Mesenchymal stem cell (in vitro differentiated cells and primary cell): ENCODE measurements around the gene RUNX2.

Experiments
- DNase-seq: peaks from one replicate; pipeline ENCODE4 v3.0.0-alpha.2; 2013
- H2AFZ ChIP-seq: one replicate; pipeline ENCODE4 v1.6.1; 2013; ENCODE audit warnings: low read depth, mild to moderate bottlenecking, control low read depth, inconsistent platforms, low read length, moderate library complexity
- H2AK5ac ChIP-seq: 2 replicates; pipeline ENCODE4 v1.6.1; 2013; ENCODE audit warnings: low read length, moderate library complexity, mild to moderate bottlenecking, inconsistent platforms; ENCODE audit not compliant: severe bottlenecking
- H2BK120ac ChIP-seq: one replicate; pipeline ENCODE4 v1.6.1; 2013; ENCODE audit warnings: low read depth, mild to moderate bottlenecking, inconsistent platforms, low read length, moderate library complexity
- H2BK12ac ChIP-seq, 2 experiments: one replicate each; pipeline ENCODE4 v1.6.1; 2013; ENCODE audit warnings: inconsistent platforms in 2 of 2, low read length in 2 of 2, mild to moderate bottlenecking in 2 of 2, moderate library complexity in 2 of 2, control low read depth in 1 of 2
- H2BK15ac ChIP-seq: one replicate; pipeline ENCODE4 v1.6.1; 2013; ENCODE audit warnings: mild to moderate bottlenecking, low read depth, inconsistent platforms; ENCODE audit not compliant: poor library complexity, severe bottlenecking
- H2BK5ac ChIP-seq: 2 replicates; pipeline ENCODE4 v1.6.1; 2013; ENCODE audit warnings: low read depth, mild to moderate bottlenecking, low read length, control low read depth, inconsistent platforms; ENCODE audit not compliant: poor library complexity, severe bottlenecking
- H3K14ac ChIP-seq, 2 experiments: one replicate each; pipeline ENCODE4 v1.6.1; 2013; ENCODE audit warnings: inconsistent platforms in 2 of 2, low read length in 2 of 2, control low read depth in 1 of 2, mild to moderate bottlenecking in 1 of 2, moderate library complexity in 1 of 2
- H3K18ac ChIP-seq, 2 experiments: one replicate each; pipeline ENCODE4 v1.6.1; 2013; ENCODE audit warnings: inconsistent platforms in 2 of 2, low read length in 2 of 2, control low read depth in 1 of 2, low read depth in 1 of 2, mild to moderate bottlenecking in 1 of 2
- H3K23ac ChIP-seq, 2 experiments: one replicate each; pipeline ENCODE4 v1.6.1; 2013; ENCODE audit warnings: inconsistent platforms in 2 of 2, low read length in 2 of 2, mild to moderate bottlenecking in 2 of 2, moderate library complexity in 2 of 2, control low read depth in 1 of 2
- H3K27ac ChIP-seq: 2 replicates; pipeline ENCODE4 v1.5.1; 2013; ENCODE audit warnings: mild to moderate bottlenecking, moderate library complexity, low read length, control low read depth, inconsistent platforms; ENCODE audit not compliant: poor library complexity, severe bottlenecking
- H3K27me3 ChIP-seq, 2 experiments: 2 replicates each; pipeline versions ENCODE4 v1.6.1 to v1.7.0; 2013; ENCODE audit warnings: low read length in 2 of 2, mild to moderate bottlenecking in 2 of 2, moderate library complexity in 2 of 2, control low read depth in 1 of 2, inconsistent platforms in 1 of 2; ENCODE audit not compliant: control insufficient read depth in 1 of 2, insufficient read depth in 1 of 2
- H3K36me3 ChIP-seq, 2 experiments: 2 replicates each; pipeline versions ENCODE4 v1.6.1 to v1.7.0; 2013; ENCODE audit warnings: low read length in 2 of 2, control low read depth in 1 of 2, inconsistent platforms in 1 of 2, low read depth in 1 of 2, mild to moderate bottlenecking in 1 of 2; ENCODE audit not compliant: insufficient read depth in 2 of 2, control insufficient read depth in 1 of 2
- H3K4ac ChIP-seq, 2 experiments: one replicate each; pipeline ENCODE4 v1.6.1; 2013; ENCODE audit warnings: inconsistent platforms in 2 of 2, low read length in 2 of 2, mild to moderate bottlenecking in 2 of 2, moderate library complexity in 2 of 2, control low read depth in 1 of 2, low read depth in 1 of 2
- H3K4me1 ChIP-seq: 2 replicates; pipeline ENCODE4 v1.6.1; 2013; ENCODE audit warnings: low read depth, low read length, control low read depth; ENCODE audit not compliant: control insufficient read depth, insufficient read depth
- H3K4me2 ChIP-seq: 2 replicates; pipeline ENCODE4 v1.6.1; 2013; ENCODE audit warnings: low read length, mild to moderate bottlenecking, inconsistent platforms; ENCODE audit not compliant: poor library complexity, severe bottlenecking
- H3K4me3 ChIP-seq, 2 experiments: 2 replicates each; pipeline versions ENCODE4 v1.5.1 to v1.7.0; 2013; ENCODE audit warnings: low read length in 2 of 2, mild to moderate bottlenecking in 2 of 2, control low read depth in 1 of 2, low read depth in 1 of 2; ENCODE audit not compliant: insufficient read depth in 1 of 2
- H3K79me1 ChIP-seq: replicated peaks from 2 replicates; pipeline ENCODE4 v1.6.1; 2013; ENCODE audit warnings: mild to moderate bottlenecking, control low read depth, low read length, inconsistent platforms; ENCODE audit not compliant: poor library complexity, severe bottlenecking
- H3K9ac ChIP-seq: 2 replicates; pipeline ENCODE4 v1.7.0; 2013; ENCODE audit warnings: mild to moderate bottlenecking, low read length, moderate library complexity
- H3K9me3 ChIP-seq: 2 replicates; pipeline ENCODE4 v1.7.0; 2013; ENCODE audit warnings: mild to moderate bottlenecking, low read length; ENCODE audit not compliant: control insufficient read depth
- H4K8ac ChIP-seq: one replicate; pipeline ENCODE4 v1.6.1; 2013; ENCODE audit warnings: inconsistent platforms, mild to moderate bottlenecking, low read length, moderate library complexity
- H4K91ac ChIP-seq: one replicate; pipeline ENCODE4 v1.6.1; 2013; ENCODE audit warnings: mild to moderate bottlenecking, low read length, inconsistent platforms
- whole genome bisulfite sequencing: methylation state at CpG from one replicate; pipeline ENCODE4 v1.1.7; 2013; ENCODE audit warnings: mixed read lengths; 5-methylcytosine and 5-hydroxymethylcytosine counted together

RUNX2 gene

GRCh38 chr6:45597424-45597823 lies 269.3 kb downstream of the RUNX2 start:
- Histone ChIP-seq H3K9ac (no peak overlapping the region), H3K4ac (no peak overlapping the region), H3K9me3 (no peaks in the 10 kb centered on the region), H3K36me3 (no peaks in the 10 kb centered on the region), H3K79me1 (no peaks in the 10 kb centered on the region), H4K91ac (no peak overlapping the region), H2BK5ac (no peak overlapping the region), H4K8ac (no peak overlapping the region), H2AK5ac (no peak overlapping the region), H2BK15ac (no peak overlapping the region), H2AFZ (no peak overlapping the region), H3K18ac (no peak overlapping the region), H3K4me1 (peaks cover 2% of the 10 kb centered on the region), H2BK120ac (no peak overlapping the region), H3K4me2 (no peak overlapping the region), H3K27ac (no peak overlapping the region), H3K23ac (no peak overlapping the region), H3K4me3 (no peak overlapping the region), H3K14ac (no peak overlapping the region), H3K27me3 (no peaks in the 10 kb centered on the region), H2BK12ac (no peak overlapping the region)
- 93% methylated on average over 5 of the region's 5 CpGs for WGBS
- no peak for DNase-seq

DNA sequence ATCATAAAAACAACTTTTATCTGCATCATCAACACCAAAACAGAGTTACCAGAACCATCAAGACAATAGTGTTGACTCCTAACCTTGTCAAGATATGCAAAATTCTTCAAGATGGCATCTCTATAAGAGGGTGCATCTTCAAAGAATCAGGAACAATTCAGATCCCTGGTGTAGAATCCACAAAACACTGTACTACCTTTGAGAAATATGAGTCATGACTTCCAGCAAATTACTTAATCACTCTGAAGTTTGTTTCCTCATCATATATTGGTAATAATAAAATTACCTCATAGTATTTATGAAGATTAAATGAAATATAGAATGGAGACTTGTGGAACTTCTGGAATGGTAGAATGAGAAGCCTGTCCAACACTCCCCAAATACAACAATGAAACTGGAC lies 270.9 kb downstream of the RUNX2 start:
- no peak overlapping the region for H3K18ac ChIP-seq
- no peak overlapping the region for H2BK15ac ChIP-seq
- no peaks in the 10 kb centered on the region for H3K36me3 ChIP-seq
- no peak overlapping the region for H3K23ac ChIP-seq
- H2AFZ ChIP-seq, result no peak overlapping the region
- H2BK12ac ChIP-seq, result no peak overlapping the region
- H3K4ac ChIP-seq, result no peak overlapping the region
- H3K4me3 ChIP-seq, result no peak overlapping the region
- H2AK5ac ChIP-seq, result no peak overlapping the region
- no peak overlapping the region for H4K8ac ChIP-seq
- DNase-seq, result no peak
- no peaks in the 10 kb centered on the region for H3K9me3 ChIP-seq
- no peak overlapping the region for H4K91ac ChIP-seq
- H2BK120ac ChIP-seq, result no peak overlapping the region
- H3K27ac ChIP-seq, result no peak overlapping the region
- no peaks in the 10 kb centered on the region for H3K79me1 ChIP-seq
- no peaks in the 10 kb centered on the region for H3K27me3 ChIP-seq
- no peak overlapping the region for H3K4me2 ChIP-seq
- H3K9ac ChIP-seq, result no peak overlapping the region
- peaks cover 2% of the 10 kb centered on the region for H3K4me1 ChIP-seq
- H2BK5ac ChIP-seq, result no peak overlapping the region
- H3K14ac ChIP-seq, result no peak overlapping the region

DNA sequence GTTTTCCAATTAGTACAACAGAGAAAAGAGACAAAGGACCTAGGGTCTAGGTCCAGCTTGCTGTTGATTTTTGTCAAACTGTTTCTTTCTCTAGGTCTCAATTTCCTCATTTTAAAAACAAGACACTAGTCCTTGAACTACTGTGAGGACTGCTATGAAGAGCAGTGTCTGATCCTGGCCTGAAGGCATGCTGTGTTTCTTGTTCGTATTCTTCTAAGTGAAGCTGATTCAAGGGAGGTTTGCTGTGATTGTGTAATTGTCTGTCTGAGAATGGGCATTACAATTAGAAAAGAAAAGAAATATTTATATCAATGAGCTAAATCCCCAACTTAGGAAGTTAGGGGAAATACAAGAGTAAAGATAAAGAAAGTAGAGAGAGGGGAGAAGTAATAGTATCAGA lies 277.8 kb downstream of the RUNX2 start:
- H3K4me1 ChIP-seq, result no peaks in the 10 kb centered on the region
- H3K27me3 ChIP-seq, result no peaks in the 10 kb centered on the region
- no peak overlapping the region for H4K8ac ChIP-seq
- H4K91ac ChIP-seq, result no peak overlapping the region
- no peak overlapping the region for H2AK5ac ChIP-seq
- no peak overlapping the region for H2BK12ac ChIP-seq
- no peak overlapping the region for H3K27ac ChIP-seq
- peak overlapping the region; percentile 19 for H2BK120ac ChIP-seq
- H3K36me3 ChIP-seq, result peaks cover 0 to 3% of the 10 kb centered on the region in 2 experiments
- no peak overlapping the region for H3K4me3 ChIP-seq
- no peak overlapping the region for H3K14ac ChIP-seq
- H2AFZ ChIP-seq, result no peak overlapping the region
- no peak overlapping the region for H3K4ac ChIP-seq
- H3K9me3 ChIP-seq, result no peaks in the 10 kb centered on the region
- H3K23ac ChIP-seq, result no peak overlapping the region
- no peak overlapping the region for H3K4me2 ChIP-seq
- H3K9ac ChIP-seq, result no peak overlapping the region
- H2BK5ac ChIP-seq, result no peak overlapping the region
- WGBS, result 100% methylated on average over 1 of the region's 1 CpG
- no peaks in the 10 kb centered on the region for H3K79me1 ChIP-seq
- DNase-seq, result no peak
- H2BK15ac ChIP-seq, result no peak overlapping the region
- H3K18ac ChIP-seq, result no peak overlapping the region

- no peak overlapping the region for H3K23ac ChIP-seq
- no peak overlapping the region for H4K91ac ChIP-seq
- H2BK120ac ChIP-seq, result no peak overlapping the region
- no peak overlapping the region for H3K9ac ChIP-seq
- WGBS, result 97% methylated on average over 6 of the region's 7 CpGs
- H3K9me3 ChIP-seq, result no peaks in the 10 kb centered on the region
- no peaks in the 10 kb centered on the region for H3K79me1 ChIP-seq
- no peak overlapping the region for H2AFZ ChIP-seq
- H3K4me2 ChIP-seq, result no peak overlapping the region
- H3K14ac ChIP-seq, result no peak overlapping the region
- H3K36me3 ChIP-seq, result peaks cover 0 to 3% of the 10 kb centered on the region in 2 experiments
- H3K27ac ChIP-seq, result no peak overlapping the region
- DNase-seq, result no peak
- H3K4me3 ChIP-seq, result no peak overlapping the region
- no peaks in the 10 kb centered on the region for H3K27me3 ChIP-seq
- no peak overlapping the region for H2BK12ac ChIP-seq
- no peaks in the 10 kb centered on the region for H3K4me1 ChIP-seq
- no peak overlapping the region for H2AK5ac ChIP-seq
- H4K8ac ChIP-seq, result no peak overlapping the region
- H3K4ac ChIP-seq, result no peak overlapping the region
- H2BK5ac ChIP-seq, result no peak overlapping the region
- no peak overlapping the region for H3K18ac ChIP-seq
- H2BK15ac ChIP-seq, result no peak overlapping the region
Measured at GRCh38 chr6:45606831-45607400, 278.8 kb downstream of the RUNX2 start.
